Left ventricle myocardium superior (tissue), 1 donor: ENCODE measurements around the gene TMEM255B. TPM values are rescaled to one million over a fixed set of nuclear protein-coding genes. Genes with fewer than 3 reads are reported as not detected.

ENCODE experiments used
- ATAC-seq: fragments of 200-7000 bp; cut with Tn5 transposase; one replicate; pipeline ENCODE4 v1.9.1; 2020; ENCODE audit warnings: mild to moderate bottlenecking, moderate library complexity
- DNase-seq: peaks from one replicate; pipeline ENCODE4 v3.0.0-alpha.2; 2020
- intact Hi-C: fragments of 100-400 bp; cut with micrococcal nuclease; formaldehyde crosslinking; loops from one replicate; pipeline ENCODE4 v1.11.0; 2022
- total RNA-seq: library from RNA; stranded (reverse); fragmentation: NEBNext Ultra II Directional; extraction: Animal tissue kit (Norgen Biotek cat#: 25700); gene quantifications from one replicate; pipeline ENCODE4 v1.2.1, GENCODE V29; 2021
- donor health status: DM: no; HTN: yes; CAD: no; lungs with severe emphysema.

The TMEM255B gene
- total RNA-seq, 1 donor from 2014 or later = 12.1 TPM

DNA sequence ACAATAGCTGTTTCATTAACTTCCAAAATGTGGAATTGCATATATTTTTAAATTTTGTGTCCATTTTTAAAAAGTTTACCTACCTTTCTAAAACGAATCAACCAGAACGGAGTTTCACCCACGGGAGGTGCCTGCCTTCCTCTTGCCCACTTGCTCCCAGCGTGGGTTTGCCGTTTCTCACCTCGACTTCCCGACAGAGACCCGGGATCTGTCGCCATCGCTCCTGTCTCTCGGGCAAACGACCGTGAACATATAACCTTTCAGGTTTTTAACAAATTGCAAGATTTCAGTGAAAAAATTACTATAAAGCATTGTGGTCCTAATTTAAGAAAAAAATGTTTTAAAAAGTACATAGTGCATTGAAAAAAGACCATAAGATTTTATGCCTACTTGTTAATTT lies 4.2 kb downstream of the TMEM255B start:
- no peak for DNase-seq
- intact Hi-C loops = no loop called here

DNA sequence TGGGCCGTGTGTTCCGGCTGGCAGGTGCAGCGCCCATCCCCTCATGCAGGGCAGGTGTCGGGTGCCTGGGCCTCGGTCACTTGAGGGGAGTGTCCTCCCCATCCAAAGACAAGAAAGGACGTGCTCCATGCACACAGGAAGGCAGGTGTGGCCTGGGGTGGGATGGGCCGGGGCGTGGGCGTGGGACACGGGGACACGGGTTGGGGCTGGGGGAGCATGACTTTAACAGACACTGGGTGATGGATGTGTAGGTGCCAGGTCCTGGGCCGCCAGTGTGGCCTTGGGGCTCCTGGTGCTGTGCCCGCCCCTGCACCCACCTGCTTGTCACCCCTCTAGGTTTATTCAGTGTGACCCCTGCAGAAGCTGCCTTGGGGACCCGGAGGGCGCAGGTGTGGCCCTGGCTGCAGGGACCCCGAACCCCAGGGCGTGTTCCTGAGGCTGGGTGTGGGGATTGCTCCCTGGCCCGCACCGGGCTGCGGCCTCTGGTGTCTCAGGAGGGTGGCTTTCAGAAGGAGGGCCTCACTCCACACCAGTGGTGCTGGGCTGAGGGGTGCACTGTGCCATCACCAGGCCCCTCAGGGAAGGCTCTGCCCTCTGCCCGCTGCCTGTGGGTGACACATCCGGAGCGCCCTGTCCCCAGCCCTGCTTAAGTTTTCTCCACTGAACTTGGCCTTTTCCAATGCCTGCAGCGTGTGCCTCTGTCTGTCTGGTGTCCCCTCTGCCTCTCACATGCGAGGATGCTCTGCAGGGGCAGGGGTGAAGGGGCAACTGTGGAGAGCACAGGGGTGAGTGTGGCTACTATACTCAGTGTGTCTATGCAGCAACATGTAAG lies 5.2 kb downstream of the TMEM255B start:
- DNase-seq = no peak

More for the DNA sequence above, 4.2 kb downstream of the TMEM255B start:
- ATAC-seq = no peak

DNA sequence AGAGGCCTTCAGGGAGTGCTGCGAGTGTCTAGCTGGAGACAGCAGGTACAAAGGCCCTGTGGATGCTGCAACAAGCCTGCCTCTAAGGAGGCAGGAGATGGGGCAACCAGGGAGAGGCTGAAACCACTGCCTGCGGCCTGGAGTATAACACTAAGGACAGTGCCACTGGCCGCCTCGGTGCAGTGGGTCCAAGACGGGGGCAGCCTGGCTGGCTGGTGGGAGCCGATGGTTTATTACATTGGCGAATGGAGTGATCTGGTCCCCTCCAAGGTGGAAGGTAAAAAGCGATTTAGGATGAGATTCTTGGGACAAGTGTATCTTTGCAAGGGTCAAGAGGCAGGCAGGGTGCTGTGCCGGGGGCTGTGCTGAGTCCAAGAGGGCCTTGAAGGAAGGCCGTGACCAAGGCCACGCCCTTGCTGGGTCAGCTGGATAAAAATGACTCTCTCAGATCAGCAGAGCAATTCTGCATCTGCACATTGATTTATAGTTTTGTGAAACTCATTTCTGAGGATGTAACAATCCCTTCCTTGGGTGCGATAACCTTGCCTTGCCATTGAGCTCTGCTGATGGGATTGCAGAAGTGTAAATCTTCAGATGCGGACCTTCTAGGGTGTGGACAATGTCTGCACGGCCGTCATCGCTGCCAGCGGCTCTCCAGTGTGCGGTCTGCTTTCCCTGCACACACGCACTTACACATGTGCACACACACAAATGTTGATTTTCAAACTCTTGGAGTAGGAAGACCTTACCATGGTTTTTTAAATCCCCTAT lies 6.0 kb downstream of the TMEM255B start:
- intact Hi-C loops = no loop called here
- DNase-seq = no peak
- no peak for ATAC-seq

More for the DNA sequence above, 5.2 kb downstream of the TMEM255B start:
- no peak for ATAC-seq
- intact Hi-C loops = no loop called here

DNA sequence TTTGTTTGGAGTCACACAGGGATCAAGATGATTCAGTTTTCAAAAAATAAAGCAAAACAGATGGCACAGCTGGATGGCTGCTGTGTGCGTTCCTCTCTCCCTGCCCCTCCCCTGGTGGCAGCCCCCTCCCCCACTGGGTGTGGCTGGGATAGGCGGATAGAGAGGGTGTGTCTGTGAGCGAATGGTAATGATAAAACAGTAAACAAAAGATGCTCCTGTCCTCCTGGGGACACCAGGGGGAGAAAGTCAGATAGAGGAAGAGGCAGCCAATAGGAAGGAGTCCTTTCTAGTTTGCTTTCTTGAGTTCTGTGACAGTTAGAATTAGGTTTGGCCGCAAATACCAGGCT lies 6.5 kb downstream of the TMEM255B start:
- no peak for ATAC-seq
- no peak for DNase-seq
- intact Hi-C loops = no loop called here

DNA sequence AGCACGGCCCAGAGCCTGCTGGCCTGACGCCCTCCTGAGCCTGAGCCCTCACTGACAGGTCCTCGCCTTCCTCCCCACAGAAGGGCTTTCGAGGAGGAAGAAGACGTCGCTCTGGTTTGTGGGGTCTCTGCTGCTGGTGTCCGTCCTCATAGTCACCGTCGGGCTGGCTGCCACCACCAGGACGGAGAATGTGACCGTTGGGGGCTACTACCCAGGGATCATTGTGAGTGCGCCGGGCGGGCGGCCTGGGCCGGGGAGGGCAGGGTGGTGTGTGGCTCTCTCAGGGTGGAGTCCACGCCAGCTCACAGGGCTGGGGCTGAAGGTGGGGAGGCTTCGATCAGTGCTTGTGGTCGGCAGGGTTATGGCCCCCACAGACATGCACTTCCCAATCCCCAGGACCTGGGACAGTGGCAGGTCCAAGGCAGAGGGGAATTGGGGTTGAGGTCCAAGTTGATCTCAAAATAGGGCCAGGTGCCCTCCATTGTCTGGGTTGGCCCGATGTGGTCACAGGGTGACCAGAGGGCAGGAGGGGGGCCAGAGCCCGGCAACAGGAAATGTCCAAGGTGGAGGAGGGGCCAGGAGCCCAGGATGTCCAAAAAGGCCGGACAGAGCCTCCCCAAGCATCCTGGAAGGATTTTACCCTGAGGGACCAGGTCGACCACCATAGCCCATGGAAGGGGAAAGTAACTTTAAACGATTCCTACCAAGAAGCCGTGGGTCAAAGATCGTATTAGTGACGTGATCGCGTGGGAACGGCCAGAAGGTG lies 7.2 kb downstream of the TMEM255B start:
- intact Hi-C loops = no loop called here
- no peak for ATAC-seq
- DNase-seq = no peak

DNA sequence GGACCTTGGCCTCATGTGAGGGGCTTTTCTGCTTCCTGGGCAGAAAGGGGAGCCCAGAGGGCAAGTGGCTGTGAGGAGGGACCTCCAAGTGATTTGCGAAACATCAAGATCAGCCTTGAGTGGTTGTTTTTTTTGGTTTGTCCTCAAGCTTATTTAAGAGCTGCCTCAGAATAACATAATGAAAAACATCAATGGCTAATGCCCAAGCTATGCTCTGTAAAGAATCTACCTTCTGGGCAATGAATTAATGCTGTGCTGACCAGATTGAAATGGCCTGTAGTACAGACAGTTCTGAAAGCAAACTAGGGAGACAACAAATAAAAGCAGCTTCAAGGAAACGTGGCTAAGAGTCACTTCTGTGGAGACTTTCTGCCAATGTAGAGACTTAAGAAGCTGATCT lies 8.3 kb downstream of the TMEM255B start:
- intact Hi-C loops = no loop called here
- ATAC-seq = no peak
- DNase-seq = no peak

DNA sequence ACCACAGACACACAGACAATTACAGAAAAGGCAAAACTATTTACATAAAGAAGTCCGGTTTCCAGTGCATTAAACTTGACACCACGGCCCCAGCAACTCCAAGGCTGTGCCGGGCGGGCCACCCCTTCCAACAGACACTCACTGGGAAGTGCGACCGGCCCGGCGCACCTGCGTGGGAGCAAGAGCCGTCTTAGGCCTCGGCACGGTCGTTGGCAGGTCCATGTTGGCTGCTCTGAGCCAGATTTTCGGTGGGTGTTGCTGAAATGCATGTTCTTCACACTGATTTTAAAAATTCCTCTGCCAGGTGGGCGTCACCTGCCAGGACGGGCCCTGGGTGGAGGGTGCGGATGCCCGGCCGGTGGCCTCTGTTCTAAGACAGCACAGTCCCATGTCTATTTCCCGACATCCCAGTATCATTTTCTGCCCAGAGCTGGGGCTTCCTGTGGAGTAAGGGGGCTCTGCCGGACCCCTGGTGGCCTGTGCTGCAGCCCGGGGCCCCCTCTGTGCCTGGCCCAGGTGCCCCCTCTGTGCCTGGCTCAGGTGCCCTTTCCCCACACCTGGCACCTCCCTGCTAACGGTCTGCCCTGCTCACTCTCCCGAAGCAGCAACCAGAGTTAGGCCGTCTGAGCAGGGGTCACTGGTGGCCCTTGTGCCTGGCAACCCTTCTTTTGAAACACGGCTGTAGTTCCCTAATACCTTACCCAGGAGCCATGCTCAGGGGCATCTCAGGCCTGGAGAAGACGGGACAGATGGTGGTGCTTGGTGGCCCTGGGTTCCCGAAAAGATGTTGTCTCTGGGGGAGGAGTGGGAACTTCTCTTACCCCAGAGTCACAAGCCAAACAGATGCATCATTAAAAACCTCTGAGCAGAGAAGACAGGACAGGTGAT lies 9.2 kb downstream of the TMEM255B start:
- DNase-seq (no peak), ATAC-seq (no peak)
- intact Hi-C loops = no loop called here

DNA sequence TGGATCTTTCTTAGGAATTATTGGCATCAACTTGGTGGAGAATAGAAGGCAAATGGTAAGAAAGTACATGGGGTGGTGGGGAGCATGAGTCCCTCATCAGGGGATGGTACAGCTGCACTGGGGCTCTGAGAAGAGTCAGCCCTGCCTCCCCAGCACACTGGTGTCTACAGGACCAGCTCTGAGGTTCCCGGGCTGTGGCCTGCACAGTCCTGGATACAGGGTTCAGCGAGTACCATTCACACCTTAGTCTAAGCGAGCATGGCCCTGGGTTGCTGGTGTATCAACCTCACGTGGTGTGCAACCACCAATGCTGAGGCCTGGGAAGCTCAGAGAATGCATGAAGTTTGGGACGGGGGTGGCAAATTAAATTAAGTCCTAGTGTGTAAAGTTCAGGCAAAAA lies 10.1 kb downstream of the TMEM255B start:
- DNase-seq (no peak), ATAC-seq (no peak)
- intact Hi-C loops = no loop called here

DNA sequence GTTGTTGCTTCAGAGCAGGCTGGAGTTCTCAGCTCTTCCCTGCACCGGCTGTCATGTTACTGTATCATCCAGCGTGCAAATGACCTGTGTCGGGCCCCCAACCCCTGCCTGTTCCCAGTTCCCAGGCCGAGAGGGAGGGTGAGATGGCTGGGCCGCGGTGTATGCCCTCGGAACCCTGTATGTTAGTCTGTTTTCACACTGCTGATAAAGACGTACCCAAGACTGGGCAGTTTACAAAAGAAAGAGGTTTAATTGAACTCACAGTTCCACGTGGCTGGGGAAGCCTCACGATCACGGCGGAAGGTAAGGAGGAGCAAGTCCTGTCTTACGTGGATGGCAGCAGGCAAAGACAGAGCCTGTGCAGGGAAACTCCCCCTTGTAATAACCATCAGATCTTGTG lies 10.9 kb downstream of the TMEM255B start:
- DNase-seq = no peak
- intact Hi-C loops = no loop called here
- no peak for ATAC-seq

DNA sequence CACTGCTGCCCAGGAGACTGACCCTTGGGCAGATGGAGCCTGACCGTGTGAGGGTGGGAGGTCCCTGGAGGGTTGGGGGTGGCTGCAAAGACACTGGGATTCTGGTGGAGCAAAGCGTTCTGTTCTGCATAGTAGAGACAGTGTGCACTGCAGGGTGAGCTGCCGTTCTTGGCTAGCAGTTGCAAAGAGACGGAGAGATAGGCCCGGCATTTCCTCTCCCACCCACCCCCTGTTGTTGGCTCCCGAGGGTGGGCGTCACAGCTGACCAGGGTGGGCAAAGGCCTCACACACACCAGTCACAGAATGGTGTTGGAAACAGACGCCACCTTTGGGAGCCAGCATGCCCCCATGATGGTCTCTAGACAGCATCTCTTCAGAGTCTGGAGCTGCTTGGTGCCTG lies 11.4 kb downstream of the TMEM255B start:
- intact Hi-C loops = no loop called here
- DNase-seq (no peak), ATAC-seq (no peak)

DNA sequence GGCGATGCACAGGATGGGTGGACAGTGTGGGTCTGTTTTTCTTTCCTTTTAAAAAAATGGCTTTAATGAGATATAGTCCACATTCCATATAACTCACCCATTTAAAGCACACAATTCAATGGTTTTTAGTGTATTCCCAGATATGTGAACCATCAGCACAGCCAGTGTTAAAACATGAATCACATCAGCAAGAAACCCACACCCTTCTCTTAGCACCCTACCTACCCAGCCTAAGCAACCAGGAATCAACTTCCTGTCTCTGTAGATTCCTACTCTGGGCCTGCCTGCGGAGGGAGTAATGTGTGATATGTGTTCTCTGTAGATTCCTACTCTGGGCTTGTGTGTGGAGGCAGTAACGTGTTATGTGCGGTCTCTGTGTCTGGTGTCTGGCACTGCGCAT lies 11.9 kb downstream of the TMEM255B start:
- DNase-seq (no peak), ATAC-seq (no peak)
- intact Hi-C loops = no loop called here

DNA sequence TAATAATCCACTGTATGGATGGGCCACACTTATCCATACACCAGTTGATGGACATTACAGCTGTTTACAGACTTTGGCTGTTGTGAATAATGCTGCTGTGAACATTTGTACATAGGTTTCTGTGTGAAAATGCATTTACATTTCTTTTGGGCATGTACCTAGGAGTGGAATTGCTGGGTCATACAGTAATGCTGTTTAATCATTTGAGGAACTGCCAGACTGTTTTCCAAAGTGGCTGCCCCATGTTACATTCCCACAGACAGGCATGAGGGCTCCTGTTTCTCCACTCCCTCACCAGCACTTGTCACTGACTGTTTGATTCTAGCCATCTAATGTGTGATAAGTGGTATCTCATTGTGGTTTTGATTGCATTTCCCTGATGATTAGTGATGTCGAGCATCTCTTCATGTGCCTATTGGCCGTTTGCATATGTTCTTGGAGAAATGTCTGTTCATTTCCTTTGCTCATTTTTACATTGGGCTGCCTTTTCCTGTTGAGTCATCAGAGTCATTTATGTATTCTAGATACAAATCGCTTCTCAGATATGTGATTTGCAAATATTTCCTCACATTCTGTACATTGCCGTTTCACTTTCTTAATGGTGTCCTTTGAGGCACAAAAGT lies 12.8 kb downstream of the TMEM255B start:
- ATAC-seq (no peak), DNase-seq (no peak)
- intact Hi-C loops = no loop called here

DNA sequence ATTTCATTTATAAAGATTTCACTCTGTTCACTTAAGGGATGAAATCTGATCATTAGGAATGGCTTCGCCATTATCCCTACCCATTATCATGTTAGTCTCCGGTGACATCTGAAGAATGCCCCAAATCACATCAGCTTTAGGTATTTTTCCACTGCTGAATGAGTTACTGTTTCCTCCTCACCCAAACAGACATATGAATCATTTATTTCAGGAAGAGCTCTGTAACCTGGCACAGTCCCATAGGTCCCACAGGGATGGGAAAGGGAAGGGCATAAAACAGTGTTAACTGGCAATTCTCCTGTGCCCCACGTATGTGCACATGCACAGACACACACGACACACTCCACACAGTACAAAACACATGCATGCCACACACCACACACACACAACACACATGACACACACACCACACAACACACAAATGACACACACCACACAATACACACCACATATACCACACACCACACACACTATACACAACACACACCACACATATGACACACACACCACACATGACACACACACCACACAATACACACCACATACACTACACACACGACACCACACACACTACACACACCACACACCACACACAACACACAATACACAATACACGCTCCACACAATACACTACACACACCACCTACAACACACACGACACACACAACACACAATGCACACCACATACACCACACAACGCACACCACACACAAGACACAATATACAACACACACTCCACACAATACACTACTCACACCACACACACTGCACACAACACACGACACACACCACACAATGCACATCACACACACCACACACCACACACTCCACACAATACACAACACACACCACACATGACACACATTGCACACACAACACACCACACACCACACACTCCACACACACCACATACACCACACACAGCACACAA lies 15.4 kb downstream of the TMEM255B start:
- intact Hi-C loops = no loop called here
- no peak for ATAC-seq
- DNase-seq = no peak

DNA sequence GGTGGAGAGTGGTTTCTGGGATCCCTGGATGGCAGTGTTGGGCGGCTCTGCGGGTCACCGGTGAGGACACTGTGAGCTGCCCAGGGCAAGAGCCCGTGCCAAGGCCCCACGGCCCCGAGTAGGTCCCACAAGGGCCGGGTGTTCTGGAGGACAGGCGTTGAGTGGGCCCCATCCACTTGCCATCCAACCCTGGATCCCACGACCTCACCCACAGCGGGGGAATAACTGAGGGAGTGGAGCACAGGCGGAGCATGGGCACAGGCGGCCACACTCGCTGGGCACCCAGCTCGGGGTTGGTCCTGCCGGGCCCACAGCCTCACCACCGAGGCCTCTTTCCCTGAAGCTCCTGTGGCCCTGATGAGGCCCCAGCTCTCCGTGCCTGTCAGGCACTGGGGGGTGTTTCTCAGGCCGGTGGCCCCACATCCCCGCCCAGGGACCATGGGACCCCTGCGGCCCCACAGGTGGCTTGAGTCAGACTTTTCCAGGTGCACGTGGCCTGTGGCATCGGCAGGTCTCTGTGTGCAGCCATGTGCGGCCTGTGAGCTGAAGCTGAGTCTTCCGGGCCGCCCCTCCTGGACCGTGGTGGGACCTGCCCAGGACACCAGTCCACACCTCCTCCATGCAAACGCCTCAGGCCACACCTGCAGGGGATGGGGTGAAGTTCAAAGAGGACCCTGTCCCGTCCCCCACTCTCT lies 16.6 kb downstream of the TMEM255B start:
- DNase-seq = no peak
- intact Hi-C loops = no loop called here
- no peak for ATAC-seq

DNA sequence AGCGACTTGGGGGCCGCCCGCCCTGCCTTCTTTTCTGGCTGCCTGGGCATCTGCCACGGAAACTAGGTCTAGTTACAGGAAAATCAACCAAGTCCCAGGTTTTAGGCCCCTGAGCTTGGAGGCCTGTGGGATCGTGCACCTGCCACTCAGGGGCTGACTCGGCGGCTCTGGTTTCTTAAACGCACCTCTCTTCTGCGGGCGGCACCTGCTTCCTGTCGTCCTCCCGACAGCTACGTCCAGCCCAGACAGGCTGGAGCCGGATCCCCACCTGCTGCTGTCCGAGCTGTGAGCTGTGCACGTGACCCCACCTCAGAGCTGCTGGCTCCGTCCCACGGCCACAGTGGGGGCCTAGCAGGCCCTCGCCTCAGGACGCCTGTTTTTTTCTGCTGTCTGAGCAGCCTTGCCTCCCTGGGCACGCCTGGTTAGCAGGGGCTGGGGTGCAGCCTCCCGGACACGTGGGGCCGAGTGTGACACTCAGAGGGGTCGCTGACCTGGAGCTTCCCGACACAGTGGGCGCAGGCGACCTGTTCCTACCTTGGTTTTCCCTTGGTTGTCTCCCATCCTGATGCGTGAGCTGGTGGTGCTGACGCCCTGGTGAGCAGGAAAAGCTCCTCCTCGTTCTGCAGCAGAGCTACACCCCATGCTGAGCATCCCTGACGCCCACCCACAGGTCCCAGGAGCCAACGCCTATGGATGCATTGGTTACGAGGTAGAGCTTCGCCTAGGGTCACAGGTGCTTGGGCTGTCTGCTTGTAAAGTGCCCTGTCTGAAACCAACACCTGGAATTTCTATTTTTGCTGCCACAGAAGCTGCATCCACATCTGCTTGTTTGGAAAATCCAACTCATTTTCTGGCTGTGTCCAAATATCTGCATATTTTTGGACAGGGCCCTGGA lies 17.5 kb downstream of the TMEM255B start:
- no peak for ATAC-seq
- DNase-seq = no peak

More for the DNA sequence above, 17.5 kb downstream of the TMEM255B start:
- intact Hi-C loops = no loop called here
